SK-N-SH (cell line): Measurements from ENCODE around the gene SNX15. TPM values are rescaled to one million over a fixed set of nuclear protein-coding genes. Genes with fewer than 3 reads are reported as not detected.

Experiments
- CTCF ChIA-PET: fragments of 300-600, 350-600 bp; formaldehyde crosslinking; extraction: SDS; loops from one replicate; lab custom pipeline; 2021; lab: Yijun Ruan, JAX
- POLR2A ChIA-PET: fragments of 350-600 bp; sonication (Branson Sonifier 250); formaldehyde crosslinking; extraction: SDS; loops from one replicate; lab custom pipeline; 2020; ENCODE audit warnings: antibody characterized with exemption, inconsistent platforms; lab: Yijun Ruan, JAX
- DNase-seq: peaks from one replicate; pipeline ENCODE4 v3.0.0; 2012
- H2AFZ ChIP-seq: fragments of 200-600 bp; sonication (generic); 2 replicates; pipeline ENCODE4 v1.8.1; 2016; ENCODE audit warnings: antibody characterized with exemption, mild to moderate bottlenecking, low read depth
- H3F3A ChIP-seq: fragments of 200-600 bp; sonication (generic); replicated peaks from 2 replicates; pipeline ENCODE3; 2016; ENCODE audit warnings: antibody characterized with exemption, mild to moderate bottlenecking; ENCODE audit not compliant: insufficient read depth
- H3K27ac ChIP-seq, 2 experiments: fragments of 200-500 bp in 1 of 2; fragments of 200-600 bp in 1 of 2; sonication (Bioruptor generic) in 1 of 2; sonication (generic), shearing (Covaris generic) in 1 of 2; 2 replicates each; pipeline versions ENCODE4 v1.5.1 to v1.6.1; 2014 to 2016; ENCODE audit warnings: low read depth in 2 of 2, inconsistent platforms in 1 of 2, low read length in 1 of 2, mild to moderate bottlenecking in 1 of 2, mixed read lengths in 1 of 2
- H3K27me3 ChIP-seq: fragments of 200-600 bp; sonication (generic), shearing (Covaris generic); 2 replicates; pipeline ENCODE4 v1.6.1; 2016; ENCODE audit warnings: mixed run types; ENCODE audit not compliant: insufficient read depth
- H3K36me3 ChIP-seq, 2 experiments: fragments of 200-500 bp in 1 of 2; fragments of 200-600 bp in 1 of 2; sonication (Bioruptor generic) in 1 of 2; sonication (generic) in 1 of 2; replicated peaks in 1 of 2; 2 replicates each; pipeline versions ENCODE3 to v1.5.1; 2014 to 2016; ENCODE audit warnings: low read length in 1 of 2, mild to moderate bottlenecking in 1 of 2; ENCODE audit not compliant: insufficient read depth in 2 of 2, control insufficient read depth in 1 of 2
- H3K4me1 ChIP-seq, 2 experiments: fragments of 200-500 bp in 1 of 2; fragments of 200-600 bp in 1 of 2; sonication (Bioruptor generic) in 1 of 2; sonication (generic), shearing (Covaris generic) in 1 of 2; 2 replicates each; pipeline versions ENCODE4 v1.5.1 to v1.6.1; 2014 to 2016; ENCODE audit warnings: low read depth in 1 of 2, low read length in 1 of 2, mixed run types in 1 of 2; ENCODE audit not compliant: insufficient read depth in 2 of 2, control insufficient read depth in 1 of 2
- H3K4me2 ChIP-seq: fragments of 200-600 bp; sonication (generic), shearing (Covaris generic); 2 replicates; pipeline ENCODE4 v1.6.1; 2017; ENCODE audit warnings: mixed run types
- H3K4me3 ChIP-seq, 2 experiments: fragments of 200-500 bp in 1 of 2; fragments of 200-600 bp in 1 of 2; sonication (Bioruptor generic) in 1 of 2; sonication (generic), shearing (Covaris generic) in 1 of 2; 2 replicates each; pipeline versions ENCODE4 v1.5.1 to v1.8.1; 2014 to 2016; ENCODE audit warnings: low read depth in 2 of 2, inconsistent platforms in 1 of 2, low read length in 1 of 2, mild to moderate bottlenecking in 1 of 2, mixed read lengths in 1 of 2, moderate library complexity in 1 of 2
- H3K79me2 ChIP-seq: fragments of 200-600 bp; sonication (generic); 2 replicates; pipeline ENCODE4 v1.8.1; 2017; ENCODE audit warnings: mild to moderate bottlenecking; ENCODE audit not compliant: insufficient read depth
- H3K9ac ChIP-seq: fragments of 200-600 bp; sonication (generic); 2 replicates; pipeline ENCODE4 v1.6.1; 2017; ENCODE audit warnings: mixed run types
- H3K9me2 ChIP-seq: fragments of 200-600 bp; sonication (generic); 2 replicates; pipeline ENCODE4 v1.6.1; 2017; ENCODE audit warnings: mixed run types
- H3K9me3 ChIP-seq: fragments of 200-600 bp; sonication (generic); 2 replicates; pipeline ENCODE4 v1.6.1; 2017; ENCODE audit warnings: mixed run types, mild to moderate bottlenecking, moderate library complexity
- H4K20me1 ChIP-seq: fragments of 200-600 bp; sonication (generic); 2 replicates; pipeline ENCODE4 v1.6.1; 2017; ENCODE audit warnings: mild to moderate bottlenecking, mixed run types; ENCODE audit not compliant: insufficient read depth
- CHD2 ChIP-seq: fragments of 150-350 bp; IDR thresholded peaks from 2 replicates; pipeline ENCODE4 v1.6.1; 2018; ENCODE audit warnings: low read length; ENCODE audit not compliant: partially characterized antibody
- ELF1 ChIP-seq: IDR thresholded peaks from 2 replicates; pipeline ENCODE4 v1.4.0; 2012
- EP300 ChIP-seq, 2 experiments: IDR thresholded peaks; 2 replicates each; pipeline versions ENCODE4 v1.4.0 to v1.6.1; 2012; ENCODE audit warnings: borderline replicate concordance in 1 of 2, low read depth in 1 of 2, low read length in 1 of 2
- FOSL2 ChIP-seq: IDR thresholded peaks from 2 replicates; pipeline ENCODE4 v1.4.0; 2012; ENCODE audit warnings: low read depth, mild to moderate bottlenecking, moderate library complexity, borderline replicate concordance
- FOXJ3 ChIP-seq: sonication (generic); formaldehyde crosslinking; IDR thresholded peaks from 2 replicates; pipeline ENCODE4 v1.5.1; 2020; ENCODE audit warnings: mild to moderate bottlenecking, missing genetic modification reagents
- FOXM1 ChIP-seq: IDR thresholded peaks from 2 replicates; pipeline ENCODE4 v1.4.0; 2012; ENCODE audit warnings: low read depth, mild to moderate bottlenecking
- GABPA ChIP-seq: IDR thresholded peaks from 2 replicates; pipeline ENCODE4 v1.4.0; 2012; ENCODE audit warnings: low read depth, mild to moderate bottlenecking
- MXI1 ChIP-seq: IDR thresholded peaks from 2 replicates; pipeline ENCODE4 v1.6.1; 2012; ENCODE audit warnings: mild to moderate bottlenecking, low read depth, low read length, improper control_type of control experiment
- NRF1 ChIP-seq: IDR thresholded peaks from 2 replicates; pipeline ENCODE4 v1.6.1; 2012; ENCODE audit warnings: low read depth, mild to moderate bottlenecking, low read length
- POLR2AphosphoS5 ChIP-seq: IDR thresholded peaks from 2 replicates; pipeline ENCODE4 v1.6.1; 2012; ENCODE audit warnings: low read depth, low read length
- SIN3A ChIP-seq: IDR thresholded peaks from 2 replicates; pipeline ENCODE4 v1.6.1; 2012; ENCODE audit warnings: low read depth, mild to moderate bottlenecking, low read length, moderate library complexity, borderline replicate concordance
- TAF1 ChIP-seq: IDR thresholded peaks from 2 replicates; pipeline ENCODE4 v1.6.1; 2012; ENCODE audit warnings: low read depth, mild to moderate bottlenecking, low read length, moderate library complexity, borderline replicate concordance
- TCF12 ChIP-seq: IDR thresholded peaks from 2 replicates; pipeline ENCODE4 v1.4.0; 2012
- YY1 ChIP-seq: IDR thresholded peaks from 2 replicates; pipeline ENCODE4 v1.4.0; 2012; ENCODE audit warnings: low read depth, mild to moderate bottlenecking
- WGBS: methylation state at CpG from one replicate; pipeline ENCODE4 v1.1.6; 2017; ENCODE audit warnings: low lambda C conversion rate; 5-methylcytosine and 5-hydroxymethylcytosine counted together
- polyA plus RNA-seq, 3 experiments: library from polyadenylated mRNA; depleted of rRNA; stranded (reverse); fragments of >200 nt; gene quantifications; 2 replicates each; pipeline ENCODE4 v1.2.3, GENCODE V29; 2012
- TF ChIP-seq, protein P1 (sequence below): IDR thresholded peaks from 2 replicates; pipeline ENCODE4; 2012
- TF ChIP-seq, protein P2 (sequence below): IDR thresholded peaks from 2 replicates; pipeline ENCODE4 v1.4.0; 2012; ENCODE audit warnings: low read depth

Gene SNX15
- polyA plus RNA-seq, 1 of the 3 experiments (the other 2 are of a cell fraction): 17.2 TPM

DNA sequence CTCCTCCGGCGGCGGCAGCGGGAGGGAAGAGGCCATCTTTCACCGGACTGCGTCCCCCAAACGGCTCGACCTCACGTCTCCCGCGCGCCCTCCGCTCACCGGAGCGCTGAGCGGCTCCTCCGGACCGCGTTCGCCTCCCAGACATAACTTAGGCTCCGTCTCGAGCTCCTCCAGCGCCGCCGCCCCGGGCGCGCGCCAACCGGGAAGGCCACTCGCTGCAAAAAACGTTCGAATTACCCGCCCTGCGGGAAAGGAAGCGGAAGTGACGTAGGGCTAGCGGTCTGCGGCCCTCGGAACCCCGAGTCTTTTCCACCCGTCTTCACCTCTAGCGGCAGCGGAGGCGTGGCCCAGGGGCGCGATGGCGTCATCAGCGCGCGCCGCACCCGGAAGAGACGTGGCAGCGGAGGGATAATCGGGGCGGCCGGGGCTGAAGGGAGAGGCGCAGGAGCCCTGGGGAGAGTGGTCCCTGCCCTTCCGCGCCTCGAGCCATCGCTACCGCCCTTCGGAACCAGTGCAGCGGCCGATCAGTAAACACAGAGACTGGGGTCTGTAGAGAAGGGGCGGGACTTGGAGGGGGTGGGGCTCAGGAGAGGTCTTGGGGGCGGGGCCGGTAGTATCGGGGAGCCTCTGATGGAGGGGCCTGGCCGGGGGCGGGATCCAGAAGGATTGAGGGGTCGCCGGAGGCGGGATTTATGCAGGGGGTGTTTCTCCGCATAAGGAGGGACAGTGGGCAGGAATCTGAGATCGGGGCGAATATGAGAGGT lies 56.8 kb downstream of the SNX15 start, which contains the start of the genes CDCA5 and ZFPL1:
Gene CDCA5 (minus strand): TSS at position 207 of the 764 bp plus-strand sequence. CDS start 62 bp downstream, at position 145.
Gene ZFPL1 (plus strand): TSS at position 389 of the 764 bp plus-strand sequence. CDS start 477 bp downstream, outside the sequence.
- no peaks in the 10 kb centered on the region for H3K27me3 ChIP-seq
- WGBS: under 1% methylated on average over 40 of the region's 79 CpGs
- H3K4me3 ChIP-seq: peak within 1 kb of the TSS; percentile 87 to 92
- H3K36me3 ChIP-seq: peaks cover 14 to 38% of the 10 kb centered on the region in 2 experiments
- no peaks in the 10 kb centered on the region for H3K9me2 ChIP-seq
- H3K27ac ChIP-seq: peak within 1 kb of the TSS; percentile 88 to 93
- peak within 1 kb of the TSS; percentile 86; the same call in 1 of the 2 replicates for H2AFZ ChIP-seq
- TF ChIP-seq NRF1: no peak
- peak; percentile 98 for TF ChIP-seq GABPA
- TF ChIP-seq, protein P1, sequence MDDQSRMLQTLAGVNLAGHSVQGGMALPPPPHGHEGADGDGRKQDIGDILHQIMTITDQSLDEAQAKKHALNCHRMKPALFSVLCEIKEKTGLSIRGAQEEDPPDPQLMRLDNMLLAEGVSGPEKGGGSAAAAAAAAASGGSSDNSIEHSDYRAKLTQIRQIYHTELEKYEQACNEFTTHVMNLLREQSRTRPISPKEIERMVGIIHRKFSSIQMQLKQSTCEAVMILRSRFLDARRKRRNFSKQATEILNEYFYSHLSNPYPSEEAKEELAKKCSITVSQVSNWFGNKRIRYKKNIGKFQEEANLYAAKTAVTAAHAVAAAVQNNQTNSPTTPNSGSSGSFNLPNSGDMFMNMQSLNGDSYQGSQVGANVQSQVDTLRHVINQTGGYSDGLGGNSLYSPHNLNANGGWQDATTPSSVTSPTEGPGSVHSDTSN: peak; percentile 28
- peak; percentile 100 for TF ChIP-seq ELF1
- no peak for TF ChIP-seq TCF12
- 0 out of 4 replicates have a peak, but pooled peaks of 1 of the 2 experiments have one; percentile 6 for TF ChIP-seq EP300 (IDR thresholded peaks at IDR 0.05; ENCODE audit: borderline replicate concordance in 1 of 2, low read depth in 1 of 2, low read length in 1 of 2)
- TF ChIP-seq FOSL2: no peak
- peak; percentile 76 for TF ChIP-seq YY1
- TF ChIP-seq SIN3A: peak; percentile 96
- TF ChIP-seq FOXM1: 0 out of 2 replicates have a peak, but pooled peaks have one; percentile 16
- TF ChIP-seq CHD2: peak; percentile 66
- peak; percentile 91 for TF ChIP-seq MXI1
- no peak for TF ChIP-seq FOXJ3 (CRISPR knock-in tag)
- TF ChIP-seq POLR2AphosphoS5: peak; percentile 71
- peak; percentile 74 for TF ChIP-seq TAF1
- TF ChIP-seq, protein P2, sequence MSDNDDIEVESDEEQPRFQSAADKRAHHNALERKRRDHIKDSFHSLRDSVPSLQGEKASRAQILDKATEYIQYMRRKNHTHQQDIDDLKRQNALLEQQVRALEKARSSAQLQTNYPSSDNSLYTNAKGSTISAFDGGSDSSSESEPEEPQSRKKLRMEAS: peak; percentile 89
- no peaks in the 10 kb centered on the region for H4K20me1 ChIP-seq
- DNase-seq: peak; percentile 99
- CTCF ChIA-PET: interaction anchor here (1.5 to 2.6 kb wide), 2 partner anchors 26 to 70 kb away, joined by 6 to 11 read pairs; partner anchors contain the start of gene ARL2
- H3F3A ChIP-seq: no peaks in the 10 kb centered on the region
- H3K9me3 ChIP-seq: no peaks in the 10 kb centered on the region
- peaks cover 65% of the 10 kb centered on the region for H3K79me2 ChIP-seq
- POLR2A ChIA-PET: interaction anchor here (1.0 kb wide), 1 partner anchor 34 kb away, joined by 3 read pairs; no protein-coding TSS in a partner anchor
- peaks cover 8 to 20% of the 10 kb centered on the region in 2 experiments for H3K4me1 ChIP-seq
- peak within 1 kb of the TSS; percentile 89 for H3K9ac ChIP-seq
- peak within 1 kb of the TSS; percentile 83 for H3K4me2 ChIP-seq
